Measurements from ENCODE around the gene LBX1.

The LBX1 gene

GRCh38 chr10:101241840-101242707 lies 12.8 kb upstream of the LBX1 start:
- DNase-seq = no peak

- DNase-seq = no peak
Observed at GRCh38 chr10:101238732-101239105, 9.5 kb upstream of the LBX1 start.

GRCh38 chr10:101237982-101238731 lies 8.9 kb upstream of the LBX1 start:
- no peak for DNase-seq

GRCh38 chr10:101237081-101237981 lies 8.1 kb upstream of the LBX1 start:
- DNase-seq = no peak

GRCh38 chr10:101236376-101237080 lies 7.3 kb upstream of the LBX1 start:
- DNase-seq = no peak

- DNase-seq = no peak
Observed at GRCh38 chr10:101235766-101236165, 6.5 kb upstream of the LBX1 start.

- no peak for DNase-seq
Observed at GRCh38 chr10:101234333-101234732, 5.1 kb upstream of the LBX1 start.

GRCh38 chr10:101233863-101234262 lies 4.6 kb upstream of the LBX1 start:
- no peak for DNase-seq

- no peak for DNase-seq
Observed at GRCh38 chr10:101233443-101233842, 4.2 kb upstream of the LBX1 start.

- no peak for DNase-seq
Observed at GRCh38 chr10:101231912-101232689, 2.8 kb upstream of the LBX1 start.

- DNase-seq = no peak
Observed at GRCh38 chr10:101231092-101231491, 1.8 kb upstream of the LBX1 start.

GRCh38 chr10:101230183-101230917 lies 1.1 kb upstream of the LBX1 start:
- DNase-seq = no peak

- DNase-seq = no peak
Observed at GRCh38 chr10:101228966-101229265, 347 bp downstream of the LBX1 start.

GRCh38 chr10:101228153-101228965 lies 904 bp downstream of the LBX1 start:
- DNase-seq = no peak

- no peak for DNase-seq
Observed at GRCh38 chr10:101227429-101228152, 1.7 kb downstream of the LBX1 start.

GRCh38 chr10:101226491-101227428 lies 2.5 kb downstream of the LBX1 start:
- DNase-seq = peak in 1 of 2 donors; percentile 44

- DNase-seq = no peak
Observed at GRCh38 chr10:101225846-101226421, 3.3 kb downstream of the LBX1 start.

All from CD4-positive, alpha-beta T cell treated with Interferon alpha-2 for 1 hour (primary cell).